Prostate gland (tissue), 2 donors: Measurements from ENCODE around the gene OLFML2B.

Source experiments
- CTCF ChIP-seq, 4 experiments: fragments of 200-600 bp in 2 of 4; fragments of 450-650 bp in 2 of 4; sonication (generic) in 2 of 4; IDR thresholded peaks; 1 replicate in 3 of 4; 2 replicates in 1 of 4; pipeline ENCODE4 v1.5.1; 2016 to 2019; ENCODE audit warnings: antibody characterized with exemption in 4 of 4, mild to moderate bottlenecking in 2 of 4, moderate library complexity in 2 of 4
- POLR2A ChIP-seq: fragments of 450-650 bp; IDR thresholded peaks from one replicate; pipeline ENCODE4 v1.6.1; 2016; ENCODE audit warnings: antibody characterized with exemption, mild to moderate bottlenecking
- POLR2AphosphoS5 ChIP-seq: sonication (generic); formaldehyde crosslinking; IDR thresholded peaks from one replicate; pipeline ENCODE4 v1.6.1; 2017; ENCODE audit warnings: antibody characterized with exemption

- TF ChIP-seq CTCF (IDR thresholded peaks at IDR 0.05) (no peak), POLR2AphosphoS5 (no peak), POLR2A (no peak)
Observed at GRCh38 chr1:161955606-161956005, 68.1 kb downstream of the OLFML2B start.
